Measurements from ENCODE around the gene TMEM270. TPM values are rescaled to one million over a fixed set of nuclear protein-coding genes. Genes with fewer than 3 reads are reported as not detected.
A peak's percentile ranks its signal among the peaks of the same experiment; 100 is the strongest.

Gene TMEM270
- total RNA-seq, 2 donors from 2014 or later, result not detected

DNA sequence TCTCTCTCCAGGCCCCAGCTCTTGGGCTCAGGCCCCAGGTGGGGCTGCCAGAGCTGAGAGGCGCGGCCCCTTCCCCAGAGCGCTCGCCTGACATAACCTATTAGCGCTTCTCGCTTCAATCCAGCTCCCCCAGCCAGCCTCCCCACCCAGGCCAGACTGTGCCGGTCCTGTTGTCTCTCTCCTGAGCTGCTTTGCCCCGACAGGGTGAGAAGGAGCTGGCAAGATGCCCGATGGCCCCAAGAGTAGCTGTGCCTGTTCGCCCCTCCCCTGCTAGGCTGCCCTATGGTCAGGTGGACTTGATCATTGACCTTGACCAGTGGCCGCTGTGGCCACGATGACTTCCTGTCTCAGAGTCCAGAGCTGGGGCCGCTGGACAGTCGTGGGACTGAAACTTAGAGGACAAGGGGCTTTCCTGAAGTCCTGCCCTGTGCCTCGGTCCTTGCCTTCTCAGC lies 9.1 kb downstream of the TMEM270 start:
- DNase-seq (ENCODE audit: low spot score), result no peak
- H3K36me3 ChIP-seq, result no peaks in the 10 kb centered on the region
- H3K27ac ChIP-seq, result peak overlapping the region; percentile 4 to 51
- no peak overlapping the region for H3K4me3 ChIP-seq
- TF ChIP-seq, protein P1, sequence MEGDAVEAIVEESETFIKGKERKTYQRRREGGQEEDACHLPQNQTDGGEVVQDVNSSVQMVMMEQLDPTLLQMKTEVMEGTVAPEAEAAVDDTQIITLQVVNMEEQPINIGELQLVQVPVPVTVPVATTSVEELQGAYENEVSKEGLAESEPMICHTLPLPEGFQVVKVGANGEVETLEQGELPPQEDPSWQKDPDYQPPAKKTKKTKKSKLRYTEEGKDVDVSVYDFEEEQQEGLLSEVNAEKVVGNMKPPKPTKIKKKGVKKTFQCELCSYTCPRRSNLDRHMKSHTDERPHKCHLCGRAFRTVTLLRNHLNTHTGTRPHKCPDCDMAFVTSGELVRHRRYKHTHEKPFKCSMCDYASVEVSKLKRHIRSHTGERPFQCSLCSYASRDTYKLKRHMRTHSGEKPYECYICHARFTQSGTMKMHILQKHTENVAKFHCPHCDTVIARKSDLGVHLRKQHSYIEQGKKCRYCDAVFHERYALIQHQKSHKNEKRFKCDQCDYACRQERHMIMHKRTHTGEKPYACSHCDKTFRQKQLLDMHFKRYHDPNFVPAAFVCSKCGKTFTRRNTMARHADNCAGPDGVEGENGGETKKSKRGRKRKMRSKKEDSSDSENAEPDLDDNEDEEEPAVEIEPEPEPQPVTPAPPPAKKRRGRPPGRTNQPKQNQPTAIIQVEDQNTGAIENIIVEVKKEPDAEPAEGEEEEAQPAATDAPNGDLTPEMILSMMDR (IDR thresholded peaks at IDR 0.05), result no peak
- H3K9me3 ChIP-seq, result no peaks in the 10 kb centered on the region
- H3K4me1 ChIP-seq, result peaks cover 0 to 39% of the 10 kb centered on the region in 2 donors
- no peaks in the 10 kb centered on the region for H3K27me3 ChIP-seq

DNA sequence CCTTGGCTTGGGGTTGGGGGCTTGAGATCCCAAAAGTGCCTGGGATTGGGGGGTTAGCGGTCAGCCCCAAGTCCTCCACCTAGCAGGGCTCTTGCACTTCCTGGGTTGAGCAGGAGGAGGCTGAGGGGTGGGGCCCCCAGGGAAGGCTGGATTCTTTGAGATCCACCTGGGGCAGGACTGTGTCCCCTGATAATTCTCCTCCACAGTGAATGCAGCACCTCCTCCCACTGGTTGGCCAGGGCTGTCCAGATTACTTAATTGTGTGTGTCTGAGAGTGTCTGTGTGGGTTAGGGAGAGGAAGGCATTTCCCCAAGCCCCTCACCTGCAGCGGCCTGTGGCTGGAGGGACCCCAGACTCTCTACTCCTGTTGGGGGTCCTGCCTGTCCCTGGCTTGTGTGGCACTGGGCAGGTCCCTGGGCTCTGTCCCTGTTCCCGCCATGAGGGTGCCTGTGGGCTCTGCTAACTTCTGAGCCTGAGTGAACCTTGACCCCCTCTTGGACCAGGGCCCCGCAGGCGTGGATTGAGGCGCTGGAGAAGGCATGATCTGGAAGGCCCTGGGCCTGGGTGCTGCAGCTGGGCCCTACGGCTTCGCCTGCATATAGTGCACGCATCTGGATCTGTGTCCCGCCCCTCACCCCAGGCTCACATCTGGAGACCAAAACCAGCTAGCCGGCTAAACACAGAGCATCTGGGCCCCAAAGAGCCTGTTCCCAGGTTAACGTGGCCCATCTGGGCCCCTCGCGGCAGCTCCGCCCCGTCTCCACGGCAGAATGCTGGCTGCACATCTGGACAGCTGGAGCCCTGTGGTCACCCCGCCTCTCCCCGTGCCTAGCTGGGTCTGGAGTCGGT lies 10.4 kb downstream of the TMEM270 start:
- Histone ChIP-seq H3K9me3 (no peaks in the 10 kb centered on the region), H3K27ac (peak overlapping the region in 1 of 2 donors; percentile 8), H3K4me1 (peaks cover 0 to 39% of the 10 kb centered on the region in 2 donors), H3K36me3 (no peaks in the 10 kb centered on the region), H3K27me3 (no peaks in the 10 kb centered on the region), H3K4me3 (no peak overlapping the region)
- DNase-seq (ENCODE audit: low spot score), result no peak
- TF ChIP-seq, protein P1 (IDR thresholded peaks at IDR 0.05), result no peak

DNA sequence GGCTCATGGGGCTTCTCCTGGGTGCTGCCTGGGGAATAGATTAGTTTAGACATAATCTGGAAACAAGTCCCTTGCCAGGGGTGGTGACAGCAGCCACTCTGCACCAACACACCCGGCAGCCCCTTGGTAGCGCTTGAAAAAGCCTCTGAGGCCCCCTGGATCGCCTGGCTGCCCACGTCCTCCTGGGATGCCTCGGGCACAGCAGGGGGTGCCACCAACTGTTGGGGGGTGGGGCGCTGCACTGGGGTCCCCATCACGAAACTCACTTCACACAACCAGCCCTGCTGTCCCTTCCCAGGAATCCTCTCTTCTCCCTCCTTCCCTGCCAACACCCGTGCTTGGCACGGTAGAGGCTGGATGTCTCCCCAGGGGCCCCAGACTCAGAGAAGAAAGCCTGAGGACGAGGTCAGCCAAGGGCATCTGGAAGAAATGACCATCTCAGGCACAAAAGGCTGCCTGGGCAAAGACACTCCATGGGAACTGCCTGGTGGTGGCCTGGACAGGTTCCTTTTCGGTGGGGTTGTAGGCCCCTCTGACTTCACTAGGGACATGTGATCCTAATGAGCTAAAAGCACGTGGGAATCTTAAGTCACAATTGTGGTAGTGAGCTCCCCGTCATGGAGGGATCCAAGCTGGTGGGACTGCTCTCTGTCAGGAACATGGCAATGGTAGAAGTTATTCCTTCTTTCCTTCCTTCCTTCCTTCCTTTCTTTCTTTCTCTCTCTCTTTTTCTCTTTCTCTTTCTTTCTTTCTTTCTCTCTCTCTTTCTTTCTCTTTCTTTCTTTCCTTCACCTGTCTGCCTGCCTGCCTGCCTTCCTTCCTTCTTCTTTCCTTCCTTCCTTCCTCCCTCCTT lies 11.3 kb downstream of the TMEM270 start:
- TF ChIP-seq, protein P1 (IDR thresholded peaks at IDR 0.05), result no peak
- H3K4me1 ChIP-seq, result peaks cover 0 to 39% of the 10 kb centered on the region in 2 donors

DNA sequence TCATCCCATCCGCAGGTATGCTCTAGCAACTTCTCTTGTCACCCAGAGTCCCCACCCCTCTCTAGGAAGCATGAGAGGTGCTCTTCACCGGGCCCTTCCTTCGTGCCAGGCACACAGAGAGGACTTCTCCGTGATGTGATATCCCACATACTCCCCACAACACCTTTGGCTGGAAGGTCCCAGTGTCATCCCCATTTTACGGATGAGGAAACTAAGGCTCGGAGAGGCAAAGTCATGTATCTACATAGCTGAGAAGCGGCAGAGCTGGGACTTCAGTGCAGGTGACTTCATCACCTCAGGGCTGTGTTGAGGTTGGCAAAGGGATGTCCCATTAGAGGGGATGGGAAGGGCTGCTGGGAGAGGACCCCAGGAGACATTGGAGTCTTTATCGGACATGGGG lies 15.4 kb downstream of the TMEM270 start:
- no peak for DNase-seq (ENCODE audit: low spot score)

More for the DNA sequence above, 11.3 kb downstream of the TMEM270 start:
- H3K36me3 ChIP-seq, result no peaks in the 10 kb centered on the region
- H3K27ac ChIP-seq, result peak overlapping the region in 1 of 2 donors; percentile 8
- H3K9me3 ChIP-seq, result no peaks in the 10 kb centered on the region
- no peaks in the 10 kb centered on the region for H3K27me3 ChIP-seq
- DNase-seq (ENCODE audit: low spot score), result no peak
- H3K4me3 ChIP-seq, result no peak overlapping the region

DNA sequence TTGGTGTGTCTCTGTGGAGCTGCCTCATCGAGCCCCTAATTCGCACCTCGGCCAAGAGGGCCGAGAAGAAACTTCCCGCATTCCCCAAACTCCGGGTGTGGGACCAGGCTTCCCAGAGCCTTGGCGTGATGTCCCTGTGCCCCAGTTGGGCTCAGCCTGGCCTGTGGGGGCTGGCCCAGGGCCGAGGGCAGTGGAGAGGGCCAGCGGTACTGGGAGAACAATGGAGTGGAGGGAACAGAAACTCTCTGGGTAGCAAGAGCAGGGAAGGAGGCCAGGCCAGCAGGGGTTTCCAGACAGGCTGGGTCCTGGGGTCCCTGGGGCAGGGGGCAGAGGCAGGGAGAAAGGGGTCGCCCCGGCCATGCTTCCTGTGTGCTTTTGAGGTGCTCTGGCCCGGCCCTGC lies 16.0 kb downstream of the TMEM270 start:
- H3K27me3 ChIP-seq, result no peaks in the 10 kb centered on the region
- no peak overlapping the region for H3K27ac ChIP-seq
- H3K4me3 ChIP-seq, result no peak overlapping the region
- TF ChIP-seq, protein P1 (IDR thresholded peaks at IDR 0.05), result no peak
- no peak for DNase-seq (ENCODE audit: low spot score)
- no peaks in the 10 kb centered on the region for H3K9me3 ChIP-seq
- H3K36me3 ChIP-seq, result no peaks in the 10 kb centered on the region
- H3K4me1 ChIP-seq, result peaks cover 0 to 39% of the 10 kb centered on the region in 2 donors

More for the DNA sequence above, 15.4 kb downstream of the TMEM270 start:
- Histone ChIP-seq H3K36me3 (no peaks in the 10 kb centered on the region), H3K27me3 (no peaks in the 10 kb centered on the region), H3K4me3 (no peak overlapping the region), H3K27ac (no peak overlapping the region), H3K9me3 (no peaks in the 10 kb centered on the region), H3K4me1 (peaks cover 0 to 39% of the 10 kb centered on the region in 2 donors)
- TF ChIP-seq, protein P1 (IDR thresholded peaks at IDR 0.05), result no peak
